Activated T-helper 1 cell treated with anti-CD3 and anti-CD28 coated beads, Interleukin-2, amount 50 U/mL, for 16 hours (primary cell): ENCODE measurements around the gene DGCR8.
"Not testable (repeated sequence)": the region's sequence is repeated elsewhere in the genome, so short reads cannot be mapped to it uniquely, and the experiment has no call there.

Source experiments
- DNase-seq, 2 donors: peaks; one replicate each; pipeline ENCODE4 v3.0.0-alpha.2; 2020; ENCODE audit warnings: low read depth in 1 of 2, low spot score in 1 of 2

The DGCR8 gene

GRCh38 chr22:20149257-20150250 lies 69.5 kb downstream of the DGCR8 start:
- no peak for DNase-seq

GRCh38 chr22:20150381-20151275 lies 70.6 kb downstream of the DGCR8 start, which contains the start of gene CCDC188:
Gene CCDC188, minus strand, starts transcription at chr22:20151055. Its CDS starts 69 bp downstream, at chr22:20150986.
- no peak for DNase-seq

- no peak for DNase-seq
These were observed 71.2 kb downstream of the DGCR8 start for GRCh38 chr22:20151276-20151588.

GRCh38 chr22:20152464-20152890 lies 72.4 kb downstream of the DGCR8 start:
- no peak for DNase-seq

GRCh38 chr22:20153945-20154344 lies 73.9 kb downstream of the DGCR8 start:
- DNase-seq = no peak

- DNase-seq = no peak
These were observed 74.7 kb downstream of the DGCR8 start for GRCh38 chr22:20154602-20155187.

- DNase-seq = no peak
These were observed 75.4 kb downstream of the DGCR8 start for GRCh38 chr22:20155330-20156041.

- no peak for DNase-seq
These were observed 76.0 kb downstream of the DGCR8 start for GRCh38 chr22:20156042-20156389.

GRCh38 chr22:20156611-20157429 lies 76.8 kb downstream of the DGCR8 start:
- DNase-seq = peak; percentile 80 to 89

GRCh38 chr22:20157430-20158183 lies 77.6 kb downstream of the DGCR8 start:
- no peak for DNase-seq

GRCh38 chr22:20158391-20159036 lies 78.5 kb downstream of the DGCR8 start:
- DNase-seq = no peak

GRCh38 chr22:20159076-20159475 lies 79.0 kb downstream of the DGCR8 start:
- no peak for DNase-seq

GRCh38 chr22:20159531-20159930 lies 79.5 kb downstream of the DGCR8 start:
- DNase-seq = not testable (repeated sequence)

- DNase-seq = no peak
These were observed 80.0 kb downstream of the DGCR8 start for GRCh38 chr22:20160041-20160440.
